COLO668 (cell line): ENCODE measurements around the gene PSMG3.
A peak's percentile ranks its signal among the peaks of the same experiment; 100 is the strongest.

Experiments
- DNase-seq: peaks from one replicate; lab custom pipeline; 2025; ENCODE audit not compliant: unreplicated experiment; lab: John Stamatoyannopoulos, UW

Gene PSMG3, protein sequence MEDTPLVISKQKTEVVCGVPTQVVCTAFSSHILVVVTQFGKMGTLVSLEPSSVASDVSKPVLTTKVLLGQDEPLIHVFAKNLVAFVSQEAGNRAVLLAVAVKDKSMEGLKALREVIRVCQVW

DNA sequence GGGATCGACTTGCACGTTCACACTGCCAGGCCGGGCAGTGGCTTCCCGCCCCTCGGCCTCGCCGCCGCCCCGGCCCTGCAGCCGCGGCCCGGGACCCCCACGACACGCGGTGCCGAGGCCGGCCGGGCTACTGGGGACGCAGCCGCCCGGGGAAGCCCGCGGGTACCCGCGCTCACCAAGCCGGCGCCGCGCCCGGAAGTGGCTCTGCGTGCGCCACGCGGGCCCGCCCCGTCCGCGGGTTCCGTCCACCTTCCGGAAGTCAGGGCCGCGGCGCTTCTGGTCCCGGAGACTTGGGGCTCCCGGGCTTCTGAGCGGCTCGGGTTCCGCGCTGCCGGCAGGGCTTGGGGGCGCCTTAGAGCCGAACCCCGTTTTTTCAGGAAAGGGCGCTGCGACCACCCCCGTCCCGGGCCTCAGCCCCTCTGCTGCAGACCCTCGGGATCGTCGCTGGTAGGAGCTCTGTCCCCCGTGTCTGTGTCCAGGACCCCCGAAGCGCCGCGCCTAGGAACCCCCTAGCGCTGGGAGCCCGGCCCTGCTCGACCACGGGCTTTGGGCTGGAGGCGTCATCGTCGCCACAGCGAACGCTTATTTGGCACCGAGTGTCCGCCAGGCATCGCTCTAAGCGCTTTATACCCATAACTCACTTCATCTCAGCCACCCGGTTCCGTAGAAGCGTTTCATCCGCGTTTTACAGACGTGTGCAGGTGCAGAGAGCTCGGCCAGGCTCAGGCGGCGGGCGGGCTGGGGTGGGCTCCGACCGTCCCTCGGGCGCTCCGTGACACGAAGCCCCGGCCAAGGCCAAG, at the start of gene PSMG3:
PSMG3 (minus strand) TSS at position 200 of the 800 bp plus-strand sequence. CDS start 693 bp downstream, outside the sequence.
- DNase-seq: peak; percentile 99

DNA sequence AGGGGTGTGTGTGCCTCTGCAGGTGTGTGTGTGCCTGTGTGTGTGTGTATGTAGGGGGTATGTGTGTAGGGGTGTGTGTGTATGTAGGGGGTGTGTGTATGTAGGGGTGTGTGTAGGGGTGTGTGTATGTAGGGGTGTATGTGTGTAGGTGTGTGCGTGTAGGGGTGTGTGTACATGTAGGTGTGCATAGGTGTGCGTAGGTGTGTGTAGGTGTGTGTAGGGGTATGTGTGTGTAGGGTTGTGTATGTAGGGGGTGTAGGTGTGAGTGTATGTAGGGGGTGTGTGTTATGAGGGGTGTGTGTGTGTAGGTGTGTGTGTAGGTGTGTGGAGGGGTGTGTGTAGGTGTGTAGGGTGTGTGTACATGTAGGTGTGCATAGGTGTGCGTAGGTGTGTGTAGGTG, 48.6 kb upstream of the PSMG3 start:
- DNase-seq: no peak

DNA sequence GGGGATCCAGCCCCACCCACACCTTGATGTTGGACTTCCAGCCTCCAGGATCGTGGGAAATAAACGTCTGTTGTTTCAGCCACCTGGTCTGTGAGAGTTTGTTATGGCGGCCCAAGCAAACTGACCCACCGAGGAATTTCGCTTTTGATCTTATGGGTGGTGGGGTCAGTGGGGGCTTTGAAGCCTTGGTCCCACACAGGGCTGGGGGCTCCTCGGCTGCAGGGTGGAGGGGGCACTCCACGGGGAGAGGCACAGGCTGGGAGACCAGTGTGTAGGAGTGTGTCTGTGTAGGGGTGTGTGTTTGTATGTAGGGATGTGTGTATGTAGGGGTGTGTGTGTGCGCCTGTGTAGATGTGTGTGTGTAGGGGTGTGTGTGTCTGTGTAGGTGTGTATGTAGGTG, 48.1 kb upstream of the PSMG3 start:
- DNase-seq: no peak

DNA sequence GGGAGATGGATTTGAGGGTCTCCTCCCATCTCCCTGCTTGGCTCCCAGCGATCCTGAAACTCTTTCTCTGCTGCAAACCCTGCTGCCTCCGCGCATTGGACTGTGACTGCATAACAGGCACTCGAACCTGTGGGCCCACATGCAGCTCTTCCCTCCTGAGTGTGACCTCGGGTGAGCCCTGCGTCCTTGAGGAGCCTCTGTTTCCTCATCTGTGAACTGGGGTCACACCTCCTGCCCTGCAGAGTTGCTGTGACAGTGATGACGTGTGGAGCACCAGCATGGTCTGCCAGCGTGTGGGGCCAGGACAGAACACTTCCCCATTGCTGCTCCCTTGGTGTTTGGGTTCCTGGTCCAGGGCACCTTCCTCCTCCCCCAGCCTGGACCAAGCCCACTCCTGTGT, 46.9 kb upstream of the PSMG3 start:
- DNase-seq: no peak

DNA sequence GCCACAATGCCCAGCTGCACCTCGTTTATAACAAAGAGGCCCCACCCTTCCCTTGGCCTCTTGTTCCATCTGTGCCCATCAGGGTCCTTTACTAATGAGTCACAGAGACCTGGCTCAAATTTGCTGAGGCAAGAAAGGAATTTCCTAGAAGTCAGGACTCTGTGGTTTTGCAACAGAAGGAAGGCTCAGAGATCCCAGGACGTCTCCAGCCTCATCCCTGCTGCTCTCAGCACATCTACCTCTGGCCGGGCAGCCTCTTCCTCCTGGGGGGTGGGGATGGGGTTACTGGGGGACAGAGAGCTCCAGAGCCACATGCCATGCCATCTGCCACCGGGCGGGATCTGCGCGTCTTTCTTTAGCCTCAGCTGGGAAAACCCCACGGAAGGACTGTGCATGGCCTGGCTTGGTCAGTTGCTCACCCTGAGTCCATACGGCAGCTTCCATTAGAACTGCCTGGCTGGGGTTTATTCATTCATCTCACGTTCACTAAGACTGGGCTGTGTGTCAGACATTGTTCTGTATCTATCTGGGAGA, 41.9 kb upstream of the PSMG3 start:
- DNase-seq: no peak

DNA sequence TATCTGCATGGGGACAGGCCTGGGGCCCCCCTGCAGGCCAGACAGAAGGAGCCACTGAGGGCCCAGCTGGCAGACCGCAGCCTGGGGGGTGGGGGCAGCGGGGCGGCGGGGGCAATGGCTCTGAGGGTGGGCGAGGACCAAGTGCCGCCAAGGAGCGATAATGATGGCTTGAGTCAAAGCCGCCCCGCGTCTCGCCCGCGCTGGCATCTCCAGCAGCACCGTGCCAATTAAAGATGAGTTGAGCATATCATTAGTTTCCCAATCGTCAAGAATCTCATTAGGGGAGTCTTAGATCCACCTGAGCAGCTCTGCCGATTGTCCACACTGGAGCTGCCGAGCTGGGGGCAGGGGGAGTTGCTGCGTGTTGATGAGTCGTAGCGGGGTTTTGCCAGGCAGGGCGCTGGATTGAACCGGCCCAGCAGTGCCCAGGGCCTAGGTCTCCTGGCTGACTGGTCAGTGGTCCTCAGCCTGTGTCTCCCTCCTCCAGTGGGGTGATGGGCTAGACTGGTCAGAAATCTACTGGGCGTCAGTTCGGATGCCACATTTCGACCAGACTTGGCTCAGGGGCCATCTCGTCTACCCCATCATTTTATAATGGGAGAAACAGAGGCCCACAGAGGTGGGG, 41.0 kb upstream of the PSMG3 start:
- DNase-seq: no peak

DNA sequence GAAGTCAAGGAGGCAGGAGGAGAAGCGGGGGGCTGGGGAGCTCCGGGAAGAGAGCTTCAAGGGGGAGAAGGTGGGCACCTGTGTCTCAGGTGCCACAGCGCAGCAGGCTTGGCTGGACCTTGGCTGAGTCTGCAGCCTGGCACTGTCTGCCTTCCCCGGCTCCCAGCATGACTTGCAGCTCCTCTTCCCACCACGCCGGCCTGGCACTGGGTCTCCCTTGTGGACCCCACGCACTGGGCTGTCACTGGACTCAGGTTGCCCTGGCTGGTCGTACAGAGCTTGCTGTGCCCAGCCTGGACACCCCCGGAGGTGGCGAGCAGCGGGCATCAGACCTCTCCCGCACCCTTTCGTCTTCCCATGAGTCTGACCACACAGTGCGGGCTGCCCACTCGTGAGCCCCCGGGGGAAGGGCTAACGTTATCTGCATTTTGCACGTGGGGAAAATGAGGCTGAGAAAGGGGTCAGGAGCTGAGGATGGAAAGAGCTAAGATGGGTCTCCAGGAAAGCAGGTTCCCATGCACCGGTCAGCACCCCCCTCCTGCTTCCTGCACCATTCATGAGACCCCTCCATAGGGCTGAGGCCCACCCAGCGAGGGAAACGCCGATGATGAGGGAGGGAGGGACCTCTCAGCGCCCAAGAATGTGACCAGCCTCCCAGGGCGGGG, 40.3 kb upstream of the PSMG3 start:
- no peak for DNase-seq

DNA sequence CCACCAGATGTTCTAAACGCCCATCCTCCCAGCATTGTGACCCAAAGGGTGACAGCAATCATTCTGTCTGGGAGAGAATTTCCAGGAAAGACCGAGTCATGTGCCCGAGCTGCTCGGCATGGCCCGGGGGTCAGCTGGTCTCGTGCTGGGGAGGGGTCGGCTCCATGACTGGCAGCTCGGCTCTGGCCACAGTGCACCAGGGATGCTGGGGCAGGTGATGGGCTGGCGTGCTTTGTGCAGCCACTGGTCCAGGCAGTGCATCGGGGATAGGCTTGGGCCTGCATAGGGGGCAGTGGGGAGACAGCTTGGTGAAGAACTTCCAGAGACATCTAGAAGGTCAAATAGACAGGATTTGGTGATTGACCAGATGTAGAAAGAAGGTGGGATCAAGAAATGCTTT, 39.2 kb upstream of the PSMG3 start:
- DNase-seq: no peak

DNA sequence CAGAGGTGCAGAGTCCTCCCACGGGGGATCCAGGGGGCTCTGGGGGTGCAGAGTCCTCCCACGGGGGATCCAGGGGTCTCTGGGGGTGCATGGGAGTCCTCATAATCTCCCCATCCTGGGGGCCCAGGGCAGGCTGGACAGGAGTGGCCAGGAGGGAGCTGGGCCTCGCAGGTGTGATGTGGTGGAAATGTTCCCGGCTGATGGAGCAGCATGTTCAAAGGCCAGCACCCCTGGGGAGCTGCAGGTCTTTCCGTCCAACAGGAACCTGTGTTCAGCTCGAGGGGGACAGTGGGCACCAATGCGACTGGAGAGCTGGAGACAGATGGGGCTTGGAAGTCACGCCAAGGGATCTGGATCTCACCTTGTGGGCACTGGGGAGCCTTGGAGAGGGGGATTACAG, 38.5 kb upstream of the PSMG3 start:
- no peak for DNase-seq

DNA sequence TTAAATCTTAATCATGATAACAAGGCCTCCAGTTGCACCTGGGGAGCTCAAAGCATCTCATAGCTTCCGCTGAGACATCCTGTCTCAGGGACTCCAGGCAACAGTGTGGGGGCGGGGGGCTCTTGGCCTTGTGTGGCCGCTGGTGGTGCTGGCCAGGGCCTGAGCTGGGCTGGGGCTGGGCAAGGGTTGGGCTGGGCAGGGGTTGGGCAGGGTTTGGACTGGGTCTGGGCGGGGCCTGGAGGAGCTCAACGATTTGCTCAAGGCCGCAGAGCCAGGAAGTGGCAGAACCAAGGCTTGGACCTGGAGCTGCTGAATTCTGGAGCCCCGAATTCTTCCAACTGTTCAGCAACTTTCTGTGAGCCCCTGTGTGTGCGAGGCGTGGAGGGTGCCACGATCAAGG, 37.9 kb upstream of the PSMG3 start:
- no peak for DNase-seq

DNA sequence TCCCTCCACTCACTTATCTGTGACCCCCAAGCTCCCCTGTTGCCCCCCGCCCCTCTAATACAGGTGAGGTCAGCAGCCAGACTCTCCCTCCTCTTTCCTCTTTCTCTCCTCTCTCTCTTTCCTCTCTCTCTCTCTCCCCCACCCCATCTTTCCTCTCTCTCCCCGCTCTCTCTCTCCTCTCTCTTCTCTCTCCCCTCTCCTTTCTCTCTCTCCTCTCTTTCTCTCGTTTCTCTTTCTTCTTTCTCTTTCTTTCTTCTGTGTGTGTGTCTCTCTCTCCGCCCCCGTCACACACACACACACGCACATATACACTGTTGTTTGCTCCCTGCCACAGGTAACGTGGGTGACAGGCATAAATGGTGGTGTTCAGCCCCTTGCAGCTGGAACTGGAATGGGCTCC, 37.2 kb upstream of the PSMG3 start:
- no peak for DNase-seq

DNA sequence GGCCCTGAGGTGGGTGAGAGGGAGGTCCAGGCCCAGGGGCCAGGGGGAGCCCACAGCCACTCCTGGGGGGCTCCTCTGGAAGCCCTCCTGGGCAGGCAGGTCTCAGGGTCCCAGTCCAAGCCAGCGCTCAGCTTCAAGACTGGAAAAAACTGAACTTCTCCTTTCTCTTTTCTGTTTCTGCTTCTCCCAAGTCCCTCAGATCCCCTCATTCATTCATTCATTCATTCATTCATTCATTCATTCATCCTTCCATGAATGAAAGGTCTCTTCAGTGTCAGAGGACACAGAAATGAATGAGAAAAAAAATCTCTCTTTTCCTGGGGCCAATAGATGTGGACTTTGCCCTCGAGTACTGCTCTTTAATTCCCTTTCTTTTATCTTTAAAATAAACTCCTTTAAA, 34.6 kb upstream of the PSMG3 start:
- DNase-seq: no peak

DNA sequence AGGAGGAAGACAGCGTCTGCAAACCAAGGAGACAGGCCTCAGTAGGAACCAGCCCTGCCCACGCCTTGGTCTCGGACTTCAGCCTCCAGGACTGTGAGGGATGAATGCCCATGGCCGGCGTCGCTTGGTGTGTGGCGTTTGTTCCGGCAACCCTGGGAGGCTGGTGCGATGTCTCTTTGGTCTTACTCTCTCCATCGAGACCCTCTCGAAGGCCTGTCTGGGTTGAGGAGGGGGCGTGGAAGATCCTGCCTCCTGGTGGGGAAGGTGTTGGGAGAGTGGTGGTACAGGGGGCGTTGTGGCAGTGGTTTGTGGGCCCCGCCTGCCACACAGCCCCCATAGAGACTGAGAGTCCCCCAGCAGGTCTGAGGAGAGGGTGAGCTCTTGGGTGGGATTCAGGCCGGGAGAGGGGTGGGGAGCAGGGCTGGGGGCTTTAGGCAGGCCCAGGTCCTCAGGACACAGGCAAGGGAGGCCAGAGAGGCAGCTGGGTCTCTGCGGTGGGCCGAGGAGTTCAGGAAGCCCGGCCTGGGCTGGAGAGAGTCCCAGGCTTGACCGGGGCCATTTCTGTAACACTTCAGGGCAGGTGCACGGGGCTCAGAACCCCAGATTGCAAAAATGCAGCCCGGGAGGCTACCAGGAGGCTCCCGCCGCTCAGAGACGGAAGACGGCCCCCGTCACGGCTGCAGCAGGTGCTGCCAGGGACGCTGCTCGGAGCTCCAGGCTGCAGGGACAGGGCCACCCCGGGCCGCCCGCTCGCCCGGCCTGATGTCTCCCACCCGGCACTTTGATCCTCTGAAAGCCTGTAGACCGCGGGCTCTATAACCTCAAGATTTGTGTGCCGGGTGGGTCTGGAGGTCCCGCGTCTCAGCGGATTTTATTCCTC, 33.8 kb upstream of the PSMG3 start:
- peak; percentile 48 for DNase-seq

DNA sequence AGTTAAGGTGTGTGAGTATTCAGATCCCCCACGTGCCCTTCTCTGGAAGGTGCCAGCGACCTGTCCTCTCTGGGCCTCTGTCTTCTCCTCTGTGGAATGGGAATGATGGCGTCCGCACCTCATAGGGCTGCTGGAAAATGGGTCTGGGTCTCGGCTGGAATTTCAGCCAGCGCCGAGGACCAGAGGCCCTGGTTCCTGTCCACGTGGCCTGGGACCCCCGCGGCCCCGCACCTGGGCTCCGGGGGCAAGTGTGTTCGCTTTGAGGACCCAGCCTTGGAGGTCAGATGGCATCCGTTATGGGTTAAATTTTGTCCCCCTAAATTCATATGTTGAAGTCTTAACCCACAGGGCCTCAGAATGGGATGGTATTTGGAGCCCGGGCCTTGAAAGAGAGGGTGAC, 32.6 kb upstream of the PSMG3 start:
- no peak for DNase-seq

DNA sequence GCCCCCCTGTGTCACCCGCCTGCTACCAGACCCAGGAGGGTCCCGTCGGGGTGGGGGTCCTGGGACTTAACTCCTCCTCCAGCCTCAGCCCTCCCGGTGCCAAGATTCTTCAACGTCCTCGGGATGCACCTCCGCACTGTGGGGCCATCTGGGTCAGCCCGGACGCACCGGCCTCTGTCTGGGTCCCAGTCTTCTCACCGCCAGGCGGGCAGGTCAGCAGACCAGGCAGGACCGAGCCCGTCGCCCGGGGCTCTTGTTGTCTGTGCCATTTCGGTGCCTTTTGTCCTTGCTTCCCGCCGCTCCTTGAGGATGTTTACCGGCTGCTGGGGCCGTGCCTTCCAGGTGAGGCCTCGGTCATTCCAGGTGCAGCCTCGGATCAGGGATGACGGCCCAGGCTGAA, 32.1 kb upstream of the PSMG3 start:
- DNase-seq: no peak

DNA sequence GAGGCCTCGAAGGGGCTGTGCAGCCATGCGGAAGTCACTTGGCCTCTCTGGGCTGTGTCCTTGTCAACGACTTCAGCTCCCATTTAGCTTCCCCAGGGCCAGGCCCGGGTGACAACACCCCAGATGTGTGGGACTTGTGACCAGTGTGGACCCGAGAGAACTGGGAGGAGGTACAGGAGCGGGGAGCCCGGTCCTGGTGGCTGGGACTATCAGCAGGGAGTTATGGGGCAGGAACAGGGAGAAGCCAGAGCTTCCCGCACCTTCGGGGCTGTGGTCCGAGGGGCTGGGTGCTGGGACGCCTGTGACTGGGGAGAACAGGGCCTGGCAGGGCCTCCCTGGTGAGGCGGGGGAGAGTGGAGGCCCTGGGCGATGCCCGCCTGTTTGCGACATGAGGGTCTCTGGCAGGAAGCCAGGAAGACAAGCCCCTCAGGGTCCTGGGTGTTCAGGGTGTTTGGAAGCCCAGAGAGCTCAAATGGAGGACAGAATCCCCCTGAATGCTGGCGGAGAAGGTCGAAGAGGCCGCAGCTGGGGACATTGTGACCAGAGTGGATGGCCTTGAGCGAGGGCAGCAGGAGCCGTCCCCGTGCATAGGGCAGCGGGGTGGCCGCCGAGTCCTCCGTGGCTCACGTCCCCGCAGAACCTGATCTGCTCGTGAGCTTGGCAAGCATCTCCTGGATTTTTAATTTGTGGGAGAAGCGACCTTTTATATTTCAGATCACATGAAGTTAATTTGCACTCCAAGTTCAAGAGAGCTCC, 30.0 kb upstream of the PSMG3 start:
- DNase-seq: no peak

DNA sequence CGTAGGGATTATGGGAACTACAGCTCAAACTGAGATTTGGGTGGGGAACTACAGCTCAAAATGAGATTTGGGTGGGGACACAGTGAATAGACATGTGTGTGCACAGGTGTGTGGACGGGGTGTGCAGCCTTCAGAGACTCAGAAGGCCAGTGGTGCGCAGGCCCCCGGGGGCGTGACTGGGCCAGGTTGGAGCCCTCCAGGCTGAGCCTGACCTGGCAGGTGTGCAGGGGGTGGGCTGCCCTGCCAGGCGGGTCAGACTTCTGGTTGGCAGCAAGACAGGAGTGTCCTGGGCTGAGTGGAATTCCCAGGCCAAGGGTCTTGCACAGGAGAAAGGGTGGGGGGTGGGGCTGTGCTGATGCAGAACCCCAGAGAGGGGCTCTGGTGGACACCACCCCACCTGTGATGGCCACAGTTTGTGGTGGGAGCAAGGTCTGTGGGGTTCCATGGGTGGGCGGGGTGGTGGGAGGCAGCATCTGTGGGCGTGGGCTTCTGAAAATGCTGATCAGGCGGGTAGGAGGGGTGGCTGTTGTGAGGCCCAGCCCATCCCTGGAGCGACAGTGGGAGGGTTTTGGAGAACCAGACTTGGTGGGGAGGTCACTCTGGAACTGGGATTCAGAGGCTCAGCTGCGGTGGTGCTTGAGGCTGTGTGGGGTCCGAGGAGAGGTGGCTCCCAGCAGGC, 29.3 kb upstream of the PSMG3 start:
- DNase-seq: no peak

DNA sequence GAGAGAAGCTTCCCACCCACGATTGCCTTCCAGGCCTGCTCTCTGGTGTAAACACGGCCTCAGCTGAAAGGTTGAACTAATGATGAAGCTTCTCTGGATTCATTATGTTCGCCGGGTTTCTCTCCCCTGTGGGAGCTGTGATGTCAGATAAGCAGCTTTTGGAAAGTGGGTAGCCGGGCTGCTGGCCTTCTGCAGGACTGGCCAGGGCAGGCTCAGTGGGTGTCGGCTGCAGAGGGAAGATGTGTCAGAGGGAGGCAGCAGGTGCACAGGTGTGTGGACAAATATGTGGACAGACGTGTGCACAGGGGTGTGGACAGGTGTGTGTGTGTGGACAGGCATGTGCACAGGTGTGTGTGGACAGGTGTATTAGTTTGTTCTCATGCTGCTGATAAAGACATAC, 28.5 kb upstream of the PSMG3 start:
- peak; percentile 29 for DNase-seq

DNA sequence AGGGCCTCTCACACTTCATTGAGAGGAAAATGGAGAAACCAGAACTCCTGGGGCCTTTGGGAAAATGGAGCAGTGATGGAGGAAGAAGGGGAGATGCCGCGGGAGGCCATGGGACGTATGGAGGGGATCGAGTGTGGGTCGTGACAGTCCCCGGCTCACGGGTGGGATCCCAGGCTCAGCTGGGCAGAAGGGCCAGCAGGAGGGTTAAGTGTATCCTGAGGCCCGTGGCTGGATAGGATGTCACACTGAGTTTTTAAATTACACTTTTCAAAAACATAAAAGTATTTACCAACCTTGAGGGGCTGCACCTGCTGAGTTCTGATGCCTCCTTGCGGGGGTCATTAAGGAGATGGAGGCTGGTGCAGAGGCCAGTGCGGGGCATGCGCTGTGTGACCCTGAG, 28.0 kb upstream of the PSMG3 start:
- no peak for DNase-seq
